Measurements from ENCODE around the gene MOB2.

The MOB2 gene

GRCh38 chr11:1478011-1478410, 8.6 kb downstream of the MOB2 start:
- no peak for TF ChIP-seq CTCF (IDR thresholded peaks at IDR 0.05; ENCODE audit: low read depth, low read length)
- no peak overlapping the region for H3K4me3 ChIP-seq (replicated peaks in 1 of 2; ENCODE audit: low read depth in 2 of 2, low read length in 2 of 2)
- DNase-seq (ENCODE audit: low read depth in 2 of 2), result no peak

- no peak for TF ChIP-seq CTCF (IDR thresholded peaks at IDR 0.05; ENCODE audit: low read depth, low read length)
- DNase-seq (ENCODE audit: low read depth in 2 of 2), result no peak
- H3K4me3 ChIP-seq (replicated peaks in 1 of 2; ENCODE audit: low read depth in 2 of 2, low read length in 2 of 2), result no peak overlapping the region
Observed at GRCh38 chr11:1476940-1477736, 9.4 kb downstream of the MOB2 start.

GRCh38 chr11:1475841-1476240, 10.7 kb downstream of the MOB2 start:
- no peak overlapping the region for H3K4me3 ChIP-seq (replicated peaks in 1 of 2; ENCODE audit: low read depth in 2 of 2, low read length in 2 of 2)
- no peak for TF ChIP-seq CTCF (IDR thresholded peaks at IDR 0.05; ENCODE audit: low read depth, low read length)
- DNase-seq (ENCODE audit: low read depth in 2 of 2), result no peak

GRCh38 chr11:1473786-1474185, 12.8 kb downstream of the MOB2 start:
- no peak overlapping the region for H3K4me3 ChIP-seq (replicated peaks in 1 of 2; ENCODE audit: low read depth in 2 of 2, low read length in 2 of 2)
- DNase-seq (ENCODE audit: low read depth in 2 of 2), result no peak
- TF ChIP-seq CTCF (IDR thresholded peaks at IDR 0.05; ENCODE audit: low read depth, low read length), result no peak

GRCh38 chr11:1473011-1473628, 13.5 kb downstream of the MOB2 start:
- no peak overlapping the region for H3K4me3 ChIP-seq (replicated peaks in 1 of 2; ENCODE audit: low read depth in 2 of 2, low read length in 2 of 2)
- TF ChIP-seq CTCF (IDR thresholded peaks at IDR 0.05; ENCODE audit: low read depth, low read length), result no peak
- no peak for DNase-seq (ENCODE audit: low read depth in 2 of 2)

DNA sequence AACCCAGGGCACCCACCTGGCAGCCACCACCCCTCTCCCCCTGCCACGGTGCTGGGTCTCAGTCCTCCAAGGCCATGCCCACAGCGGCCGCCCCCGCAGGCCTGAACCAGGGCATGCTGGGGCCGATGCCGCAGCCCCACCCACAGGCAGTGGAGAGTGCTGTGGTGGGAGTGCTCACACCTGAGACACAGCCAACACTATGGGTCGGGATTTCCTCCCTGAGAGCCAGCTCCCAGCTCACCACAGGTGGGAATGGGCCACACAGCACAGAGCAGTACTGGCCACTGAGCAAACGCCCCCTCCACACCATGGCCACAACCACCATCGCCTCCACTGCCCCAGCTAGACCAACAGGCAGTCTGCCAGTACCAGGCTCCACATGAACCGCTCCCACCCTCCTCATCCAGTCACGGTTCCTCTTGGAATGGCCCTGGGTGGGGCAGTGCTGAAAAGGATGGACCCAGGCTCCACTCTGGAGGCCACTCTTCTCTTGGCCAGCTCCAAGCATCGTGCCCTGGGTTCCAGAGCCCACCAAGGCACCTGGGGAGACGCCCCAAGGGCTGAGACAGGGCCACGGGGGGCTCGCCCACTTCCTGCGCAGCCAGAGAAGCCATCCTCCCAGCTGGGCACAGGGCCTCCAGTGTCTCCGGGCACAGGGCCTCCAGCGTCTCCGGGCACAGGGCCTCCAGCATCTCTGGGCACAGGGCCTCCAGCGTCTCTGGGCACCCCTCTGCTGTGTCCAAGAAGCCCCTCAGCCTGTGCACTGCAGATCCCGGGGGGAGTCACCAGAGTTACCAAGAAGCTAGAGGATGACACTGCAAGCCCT, 14.2 kb downstream of the MOB2 start:
- H3K4me3 ChIP-seq (replicated peaks in 1 of 2; ENCODE audit: low read depth in 2 of 2, low read length in 2 of 2), result no peak overlapping the region
- no peak for DNase-seq (ENCODE audit: low read depth in 2 of 2)
- TF ChIP-seq CTCF (IDR thresholded peaks at IDR 0.05; ENCODE audit: low read depth, low read length), result no peak

Data from cardiac fibroblast (primary cell).